A549 (cell line): ENCODE results near the gene IGHMBP2. TPM values are rescaled to one million over a fixed set of nuclear protein-coding genes. Genes with fewer than 3 reads are reported as not detected.

Experiments used
- ATAC-seq, 2 experiments: fragments of 200-7000 bp in 1 of 2; fragments of >200 bp in 1 of 2; cut with Nextera tagmentation in 1 of 2; cut with Tn5 transposase in 1 of 2; 3 replicates each; pipeline versions ENCODE4 v1.8.0 to v1.9.1; 2018 to 2020; ENCODE audit warnings: mild to moderate bottlenecking in 1 of 2, moderate library complexity in 1 of 2
- CTCF ChIA-PET: fragments of 300-600 bp; sonication (Branson Sonifier 250); formaldehyde crosslinking; extraction: SDS; loops from one replicate; lab custom pipeline; 2021; ENCODE audit warnings: antibody characterized with exemption, inconsistent platforms; lab: Yijun Ruan, JAX
- POLR2A ChIA-PET: fragments of 350-600 bp; formaldehyde crosslinking; extraction: SDS; loops from one replicate; lab custom pipeline; 2021; ENCODE audit warnings: antibody characterized with exemption, inconsistent platforms; lab: Yijun Ruan, JAX
- DNase-seq, 2 experiments: peaks; one replicate each; pipeline versions ENCODE4 v3.0.0 to v3.0.0-alpha.2; 2011 to 2016; ENCODE audit warnings: low read depth in 1 of 2, low spot score in 1 of 2
- FAIRE-seq: peaks from 2 replicates; lab custom pipeline; 2011; peaks lifted over from hg19 to GRCh38; lab: Jason Lieb, UNC
- H3K27ac ChIP-seq, 2 experiments: fragments of >200 bp; sonication (Bioruptor Twin); formaldehyde crosslinking; 3 replicates each; pipeline ENCODE4 v1.5.1; 2016 to 2017
- H3K4me1 ChIP-seq: fragments of >200 bp; sonication (Bioruptor Twin); formaldehyde crosslinking; 3 replicates; pipeline ENCODE4 v1.6.1; 2016
- H3K4me2 ChIP-seq: fragments of >200 bp; sonication (Bioruptor Twin); formaldehyde crosslinking; 3 replicates; pipeline ENCODE4 v1.6.1; 2016
- H3K4me3 ChIP-seq: fragments of >200 bp; sonication (Bioruptor Twin); formaldehyde crosslinking; 3 replicates; pipeline ENCODE4 v1.5.1; 2016
- H3K9me3 ChIP-seq: fragments of >200 bp; sonication (Bioruptor Twin); formaldehyde crosslinking; 3 replicates; pipeline ENCODE4 v1.6.1; 2016
- CBX8 ChIP-seq: fragments of 200-600 bp; sonication (generic); IDR thresholded peaks from 2 replicates; pipeline ENCODE4 v1.6.1; 2016
- CEBPB ChIP-seq, 2 experiments: fragments of >200 bp in 1 of 2; sonication (Bioruptor Twin) in 1 of 2; formaldehyde crosslinking in 1 of 2; IDR thresholded peaks; 2 replicates each; pipeline ENCODE4 v1.6.1; 2012 to 2016
- EP300 ChIP-seq, 2 experiments: fragments of >200 bp; sonication (Bioruptor Twin); formaldehyde crosslinking; IDR thresholded peaks; 2 replicates in 1 of 2; 3 replicates in 1 of 2; pipeline ENCODE4 v1.6.1; 2016 to 2017
- FOSB ChIP-seq: fragments of 250-450 bp; sonication (Bioruptor Pico); IDR thresholded peaks from 2 replicates; pipeline ENCODE4 v1.5.0; 2020; ENCODE audit warnings: mild to moderate bottlenecking, moderate library complexity
- HOXA7 ChIP-seq: fragments of 250-450 bp; sonication (Bioruptor Pico); IDR thresholded peaks from 2 replicates; pipeline ENCODE4 v1.5.0; 2020; ENCODE audit warnings: mild to moderate bottlenecking, moderate library complexity
- HOXB13 ChIP-seq: fragments of 250-450 bp; sonication (Bioruptor Pico); IDR thresholded peaks from 2 replicates; pipeline ENCODE4 v1.5.0; 2020; ENCODE audit warnings: low read depth, mild to moderate bottlenecking, moderate library complexity
- JUN ChIP-seq, 2 experiments: fragments of >200 bp; sonication (Bioruptor Twin); formaldehyde crosslinking; IDR thresholded peaks; 2 replicates in 1 of 2; 3 replicates in 1 of 2; pipeline ENCODE4 v1.6.1; 2016 to 2017
- JUNB ChIP-seq: fragments of >200 bp; sonication (Bioruptor Twin); formaldehyde crosslinking; IDR thresholded peaks from 2 replicates; pipeline ENCODE4 v1.6.1; 2016
- MAZ ChIP-seq: fragments of 150-350 bp; IDR thresholded peaks from 2 replicates; pipeline ENCODE4 v1.6.1; 2014; ENCODE audit warnings: antibody characterized with exemption, low read depth, low read length, borderline replicate concordance
- MYC ChIP-seq: IDR thresholded peaks from 2 replicates; pipeline ENCODE4 v1.6.1; 2012; ENCODE audit warnings: mild to moderate bottlenecking, inconsistent platforms, low read length, improper control_type of control experiment, borderline replicate concordance
- NFE2L2 ChIP-seq: fragments of 150-350 bp; conservative IDR thresholded peaks from 2 replicates; pipeline ENCODE4 v1.6.1; 2014; ENCODE audit warnings: low read length
- NPAS2 ChIP-seq: fragments of 250-450 bp; sonication (Bioruptor Pico); IDR thresholded peaks from 2 replicates; pipeline ENCODE4 v1.8.0; 2022; ENCODE audit warnings: mild to moderate bottlenecking, moderate library complexity, borderline replicate concordance
- PHF8 ChIP-seq: fragments of 200-600 bp; sonication (generic); IDR thresholded peaks from 2 replicates; pipeline ENCODE4 v1.6.1; 2016; ENCODE audit warnings: low read depth, mild to moderate bottlenecking, antibody characterized with exemption, moderate library complexity, borderline replicate concordance
- POLR2A ChIP-seq: IDR thresholded peaks from 2 replicates; pipeline ENCODE4 v1.6.1; 2012; ENCODE audit warnings: mild to moderate bottlenecking, low read length
- RARB ChIP-seq: fragments of 250-450 bp; sonication (Bioruptor Pico); IDR thresholded peaks from 2 replicates; pipeline ENCODE4 v1.8.0; 2021; ENCODE audit warnings: mild to moderate bottlenecking, moderate library complexity
- RCOR1 ChIP-seq: fragments of 150-350 bp; IDR thresholded peaks from 2 replicates; pipeline ENCODE4 v1.6.1; 2014; ENCODE audit warnings: antibody characterized with exemption, low read length, low read depth
- RFX5 ChIP-seq: fragments of 450-650 bp; IDR thresholded peaks from 2 replicates; pipeline ENCODE4 v1.7.1; 2014; ENCODE audit warnings: antibody characterized with exemption, mild to moderate bottlenecking, moderate library complexity
- RNF2 ChIP-seq: fragments of 200-600 bp; sonication (generic); IDR thresholded peaks from 2 replicates; pipeline ENCODE4 v1.6.1; 2016; ENCODE audit warnings: low read depth, mild to moderate bottlenecking, antibody characterized with exemption, moderate library complexity, borderline replicate concordance
- SMC3 ChIP-seq: fragments of >200 bp; sonication (Bioruptor Twin); formaldehyde crosslinking; IDR thresholded peaks from 3 replicates; pipeline ENCODE4 v1.6.1; 2018; ENCODE audit warnings: inconsistent platforms
- TP53 ChIP-seq: fragments of 250-450 bp; sonication (Bioruptor Pico); IDR thresholded peaks from 2 replicates; pipeline ENCODE4 v1.5.0; 2021; ENCODE audit warnings: mild to moderate bottlenecking, moderate library complexity
- ZFP36 ChIP-seq: fragments of 450-650 bp; IDR thresholded peaks from 2 replicates; pipeline ENCODE4 v1.6.1; 2014; ENCODE audit warnings: borderline replicate concordance; ENCODE audit not compliant: partially characterized antibody
- ZSCAN20 ChIP-seq: fragments of 250-450 bp; sonication (Bioruptor Pico); IDR thresholded peaks from 2 replicates; pipeline ENCODE4 v1.8.0; 2022; ENCODE audit warnings: mild to moderate bottlenecking, moderate library complexity
- WGBS: methylation state at CpG from one replicate; pipeline ENCODE4 v1.1.6; 2017; ENCODE audit errors: missing lambda C conversion rate; 5-methylcytosine and 5-hydroxymethylcytosine counted together
- polyA plus RNA-seq, 4 experiments: library from polyadenylated mRNA; depleted of rRNA in 3 of 4; stranded (reverse); fragments of >200 nt; fragmentation: RNase III in 1 of 4; extraction: RNeasy Plus Mini Kit Qiagen cat#74134 plus additional on column Dnase treatment in 1 of 4; gene quantifications; 2 replicates in 3 of 4; 3 replicates in 1 of 4; pipeline ENCODE4 v1.2.3, GENCODE V29; 2011 to 2017
- TF ChIP-seq, protein P1 (sequence below): fragments of >200 bp; sonication (Bioruptor Twin); formaldehyde crosslinking; IDR thresholded peaks from 3 replicates; pipeline ENCODE4 v1.6.1; 2016
- TF ChIP-seq, protein P2 (sequence below): fragments of 150-350 bp; IDR thresholded peaks from 2 replicates; pipeline ENCODE4 v1.6.1; 2014; ENCODE audit warnings: low read depth, mild to moderate bottlenecking, low read length
- TF ChIP-seq, protein P3 (sequence below): IDR thresholded peaks from 2 replicates; pipeline ENCODE4 v1.6.1; 2012

The IGHMBP2 gene
- polyA plus RNA-seq, 2 of the 4 experiments (the other 2 are of a cell fraction) = 11.9 to 12.8 TPM

DNA sequence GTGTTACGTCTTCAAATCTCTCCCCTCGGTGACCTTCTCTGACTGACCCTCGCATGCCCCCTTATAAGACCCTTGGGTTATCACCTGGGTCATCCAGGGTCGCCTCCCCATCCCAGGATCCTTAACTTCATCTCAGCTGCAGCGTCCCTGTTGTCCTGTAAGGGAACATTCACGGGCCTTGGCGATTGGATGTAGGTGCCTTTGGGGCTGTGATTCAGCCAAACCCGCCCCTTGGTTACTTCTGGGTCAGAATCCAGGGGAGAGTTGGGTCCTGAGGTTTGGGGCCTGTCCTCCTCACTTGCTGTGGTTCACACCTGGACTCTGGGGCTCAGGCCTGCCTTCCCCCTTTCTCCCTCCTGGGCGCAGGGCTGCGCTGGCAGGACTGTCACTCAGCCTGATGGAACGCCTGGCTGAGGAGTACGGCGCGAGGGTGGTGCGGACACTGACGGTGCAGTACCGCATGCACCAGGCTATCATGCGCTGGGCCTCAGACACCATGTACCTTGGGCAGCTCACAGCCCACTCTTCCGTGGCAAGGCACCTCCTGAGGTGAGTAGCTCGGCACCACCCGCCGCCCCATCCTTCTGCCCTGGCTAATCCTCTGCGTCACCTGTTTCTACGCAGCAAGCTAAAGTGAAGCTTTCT is 29.4 kb downstream of the IGHMBP2 start:
- H3K27ac ChIP-seq = no peak overlapping the region
- no peak for DNase-seq
- TF ChIP-seq NPAS2 (no peak), RCOR1 (no peak), TP53 (no peak), NFE2L2 (no peak), HOXB13 (CRISPR knock-in tag) (no peak), RFX5 (no peak), EP300 (IDR thresholded peaks at IDR 0.05) (no peak), SMC3 (no peak), CEBPB (IDR thresholded peaks at IDR 0.05) (no peak), HOXA7 (CRISPR knock-in tag) (no peak), CBX8 (no peak), RARB (CRISPR knock-in tag) (no peak)
- TF ChIP-seq, protein P1, sequence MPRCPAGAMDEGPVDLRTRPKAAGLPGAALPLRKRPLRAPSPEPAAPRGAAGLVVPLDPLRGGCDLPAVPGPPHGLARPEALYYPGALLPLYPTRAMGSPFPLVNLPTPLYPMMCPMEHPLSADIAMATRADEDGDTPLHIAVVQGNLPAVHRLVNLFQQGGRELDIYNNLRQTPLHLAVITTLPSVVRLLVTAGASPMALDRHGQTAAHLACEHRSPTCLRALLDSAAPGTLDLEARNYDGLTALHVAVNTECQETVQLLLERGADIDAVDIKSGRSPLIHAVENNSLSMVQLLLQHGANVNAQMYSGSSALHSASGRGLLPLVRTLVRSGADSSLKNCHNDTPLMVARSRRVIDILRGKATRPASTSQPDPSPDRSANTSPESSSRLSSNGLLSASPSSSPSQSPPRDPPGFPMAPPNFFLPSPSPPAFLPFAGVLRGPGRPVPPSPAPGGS = no peak
- TF ChIP-seq, protein P2, sequence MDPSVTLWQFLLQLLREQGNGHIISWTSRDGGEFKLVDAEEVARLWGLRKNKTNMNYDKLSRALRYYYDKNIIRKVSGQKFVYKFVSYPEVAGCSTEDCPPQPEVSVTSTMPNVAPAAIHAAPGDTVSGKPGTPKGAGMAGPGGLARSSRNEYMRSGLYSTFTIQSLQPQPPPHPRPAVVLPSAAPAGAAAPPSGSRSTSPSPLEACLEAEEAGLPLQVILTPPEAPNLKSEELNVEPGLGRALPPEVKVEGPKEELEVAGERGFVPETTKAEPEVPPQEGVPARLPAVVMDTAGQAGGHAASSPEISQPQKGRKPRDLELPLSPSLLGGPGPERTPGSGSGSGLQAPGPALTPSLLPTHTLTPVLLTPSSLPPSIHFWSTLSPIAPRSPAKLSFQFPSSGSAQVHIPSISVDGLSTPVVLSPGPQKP = no peak
- TF ChIP-seq, protein P3, sequence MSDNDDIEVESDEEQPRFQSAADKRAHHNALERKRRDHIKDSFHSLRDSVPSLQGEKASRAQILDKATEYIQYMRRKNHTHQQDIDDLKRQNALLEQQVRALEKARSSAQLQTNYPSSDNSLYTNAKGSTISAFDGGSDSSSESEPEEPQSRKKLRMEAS = no peak
- H3K4me1 ChIP-seq = no peaks in the 10 kb centered on the region
- FAIRE-seq = no peak
- ChIA-PET POLR2A (no interaction called here), CTCF (interaction anchor here (1.2 to 1.3 kb wide), 2 partner anchors 8 to 21 kb away, joined by 3 read pairs; no protein-coding TSS in a partner anchor)
- ATAC-seq = no peak
- 97% methylated on average over 23 of the region's 24 CpGs for WGBS
- no peak overlapping the region for H3K4me3 ChIP-seq
- H3K9me3 ChIP-seq = no peaks in the 10 kb centered on the region
- no peak overlapping the region for H3K4me2 ChIP-seq

DNA sequence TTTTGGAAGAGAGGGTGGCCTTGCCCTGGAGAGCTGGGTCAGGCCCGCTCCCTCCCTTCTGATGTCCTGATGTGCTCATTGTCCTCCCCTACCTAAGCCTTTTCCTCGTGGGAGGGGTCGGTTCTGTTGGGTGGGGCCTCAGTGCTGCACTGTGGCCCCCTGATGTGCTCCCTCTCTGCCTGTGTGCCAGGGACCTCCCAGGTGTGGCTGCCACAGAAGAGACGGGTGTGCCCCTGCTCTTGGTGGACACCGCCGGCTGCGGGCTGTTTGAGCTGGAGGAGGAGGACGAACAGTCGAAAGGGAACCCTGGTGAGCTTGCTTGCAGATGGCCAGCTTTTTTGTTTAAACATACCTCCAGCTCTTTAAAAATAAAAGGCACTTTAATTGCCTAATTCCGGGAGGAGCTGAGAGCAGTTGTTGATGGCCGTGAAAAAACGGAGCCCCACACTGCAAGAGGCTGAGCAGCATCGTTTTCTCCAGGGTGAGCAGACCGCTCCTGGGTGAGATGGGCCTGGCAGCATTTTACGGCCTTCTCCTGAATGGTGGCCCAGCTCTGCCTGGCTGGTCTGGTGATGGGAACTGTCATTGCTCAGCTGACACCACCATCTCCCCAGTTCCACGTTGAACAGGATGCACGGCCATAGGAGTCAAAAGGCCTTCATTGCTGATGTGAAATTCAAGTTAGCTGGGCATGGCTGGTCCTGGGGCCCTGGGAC is 30.1 kb downstream of the IGHMBP2 start:
- DNase-seq = no peak
- WGBS = 92% methylated on average over 15 of the region's 17 CpGs
- Histone ChIP-seq H3K4me1 (no peaks in the 10 kb centered on the region), H3K4me3 (no peak overlapping the region), H3K4me2 (no peak overlapping the region), H3K27ac (no peak overlapping the region), H3K9me3 (no peaks in the 10 kb centered on the region)
- CTCF ChIA-PET = interaction anchor here (0.6 to 1.3 kb wide), 5 partner anchors 9 to 142 kb away, joined by 3 to 4 read pairs (median 3); no protein-coding TSS in a partner anchor
- no peak for FAIRE-seq
- POLR2A ChIA-PET = no interaction called here
- ATAC-seq = no peak
- no peak for TF ChIP-seq RNF2
- no peak for TF ChIP-seq NPAS2
- TF ChIP-seq ZFP36 = no peak
- TF ChIP-seq MYC = no peak
- no peak for TF ChIP-seq POLR2A
- TF ChIP-seq JUNB = no peak
- TF ChIP-seq PHF8 = no peak
- no peak for TF ChIP-seq HOXA7 (CRISPR knock-in tag)
- TF ChIP-seq MAZ = no peak
- TF ChIP-seq ZSCAN20 (CRISPR knock-in tag) = no peak
- no peak for TF ChIP-seq FOSB (CRISPR knock-in tag)
- no peak for TF ChIP-seq JUN (IDR thresholded peaks at IDR 0.05)
- TF ChIP-seq, protein P3 = no peak
- TF ChIP-seq, all 56 proteins: peak for 0
